ENCODE results near the gene NSMF. TPM values are rescaled to one million over a fixed set of nuclear protein-coding genes. Genes with fewer than 3 reads are reported as not detected.
"Not testable (repeated sequence)": the region's sequence is repeated elsewhere in the genome, so short reads cannot be mapped to it uniquely, and the experiment has no call there.

Gene NSMF
- polyA plus RNA-seq, 1 donor = 33.4 TPM

DNA sequence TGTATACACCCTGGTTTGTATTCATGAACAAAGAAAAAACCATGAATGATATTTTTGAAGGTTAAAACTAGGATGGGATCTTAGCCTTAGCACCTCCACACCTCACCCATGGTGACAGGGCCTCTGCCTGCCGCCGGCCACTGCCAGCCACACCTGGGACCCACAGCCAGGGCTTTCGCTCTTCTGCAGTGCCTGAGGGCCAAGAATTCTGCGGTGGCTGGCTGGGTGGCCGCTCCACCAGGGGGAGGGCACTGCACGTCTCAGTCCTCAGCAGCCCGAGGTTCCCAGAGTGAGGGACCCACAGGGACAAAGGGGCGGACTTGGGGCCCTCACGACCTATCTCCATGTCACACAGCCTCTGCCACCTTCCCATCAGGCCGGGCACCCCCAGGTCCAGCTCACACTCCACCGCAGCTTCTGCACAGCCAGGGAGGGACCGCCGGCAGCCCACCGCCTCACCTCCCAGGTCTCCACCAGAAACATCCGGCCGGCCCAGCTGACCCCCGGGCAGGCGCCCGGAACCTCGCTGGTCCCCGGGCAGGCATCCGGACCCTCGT lies 43.0 kb downstream of the NSMF start:
- WGBS (ENCODE audit: insufficient coverage, low lambda C conversion rate) = no CpG with 5 or more reads among the region's 23 CpGs
- DNase-seq = no peak
- no peaks in the 10 kb centered on the region for H3K27me3 ChIP-seq (ENCODE audit: control insufficient read depth, insufficient read depth, low read length)
- H3K4me1 ChIP-seq (ENCODE audit: control insufficient read depth, insufficient read depth, low read length) = no peaks in the 10 kb centered on the region
- peaks cover 4% of the 10 kb centered on the region for H3K9me3 ChIP-seq (ENCODE audit: control insufficient read depth, low read depth, low read length)
- peaks cover 4% of the 10 kb centered on the region for H3K36me3 ChIP-seq (ENCODE audit: control insufficient read depth, insufficient read depth, low read length)
- no peak overlapping the region for H3K27ac ChIP-seq (ENCODE audit: low read length)
- H3K4me3 ChIP-seq (ENCODE audit: low read length) = no peak overlapping the region

DNA sequence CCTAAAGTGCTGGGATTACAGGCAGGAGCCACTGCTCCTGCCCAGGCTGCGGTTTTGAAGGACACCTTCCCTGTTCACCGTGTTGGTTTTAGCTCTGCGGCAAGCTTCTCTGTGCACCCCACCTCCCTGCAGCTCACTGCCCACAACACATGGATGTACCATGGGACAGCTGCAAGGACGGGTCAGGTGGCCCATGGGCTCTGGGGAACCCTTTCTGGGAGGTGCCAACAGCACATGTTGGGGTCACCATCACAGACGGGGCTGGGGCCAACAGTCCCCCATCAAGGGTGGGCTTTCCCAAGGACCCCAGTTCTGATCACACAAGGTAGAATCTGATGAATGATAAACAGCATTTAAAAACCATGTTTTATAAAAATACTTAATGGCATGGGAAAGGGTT lies 43.7 kb downstream of the NSMF start:
- no peak overlapping the region for H3K4me3 ChIP-seq (ENCODE audit: low read length)
- no peak for DNase-seq
- no peak overlapping the region for H3K27ac ChIP-seq (ENCODE audit: low read length)
- H3K4me1 ChIP-seq (ENCODE audit: control insufficient read depth, insufficient read depth, low read length) = no peaks in the 10 kb centered on the region
- WGBS (ENCODE audit: insufficient coverage, low lambda C conversion rate) = no CpG with 5 or more reads among the region's 5 CpGs
- H3K9me3 ChIP-seq (ENCODE audit: control insufficient read depth, low read depth, low read length) = peaks cover 4% of the 10 kb centered on the region
- no peaks in the 10 kb centered on the region for H3K27me3 ChIP-seq (ENCODE audit: control insufficient read depth, insufficient read depth, low read length)
- peaks cover 4% of the 10 kb centered on the region for H3K36me3 ChIP-seq (ENCODE audit: control insufficient read depth, insufficient read depth, low read length)

DNA sequence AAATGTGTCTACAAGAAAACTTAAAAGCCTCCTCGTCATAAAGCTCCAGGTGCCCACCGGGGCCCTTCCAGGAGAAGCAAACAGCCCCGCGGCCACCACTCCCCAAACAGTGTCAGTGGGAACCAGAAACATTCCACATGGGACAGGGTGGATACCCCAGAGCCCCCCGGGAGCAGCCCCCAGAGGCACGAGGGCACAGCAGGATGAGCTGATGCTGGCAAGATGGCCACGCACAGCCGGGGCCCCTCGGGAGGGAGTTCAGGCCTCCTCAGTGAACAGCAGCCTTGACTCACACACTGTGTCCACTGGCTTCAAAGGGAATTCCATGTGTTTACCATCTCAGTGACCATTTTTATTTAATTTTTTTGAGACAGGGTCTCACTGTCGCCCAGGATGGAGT lies 46.7 kb downstream of the NSMF start:
- peaks cover 4% of the 10 kb centered on the region for H3K36me3 ChIP-seq (ENCODE audit: control insufficient read depth, insufficient read depth, low read length)
- 100% methylated on average over 1 of the region's 10 CpGs for WGBS (ENCODE audit: insufficient coverage, low lambda C conversion rate)
- no peaks in the 10 kb centered on the region for H3K27me3 ChIP-seq (ENCODE audit: control insufficient read depth, insufficient read depth, low read length)
- no peak overlapping the region for H3K27ac ChIP-seq (ENCODE audit: low read length)
- H3K9me3 ChIP-seq (ENCODE audit: control insufficient read depth, low read depth, low read length) = peaks cover 7% of the 10 kb centered on the region
- peaks cover 2% of the 10 kb centered on the region for H3K4me1 ChIP-seq (ENCODE audit: control insufficient read depth, insufficient read depth, low read length)
- no peak for DNase-seq
- H3K4me3 ChIP-seq (ENCODE audit: low read length) = no peak overlapping the region

DNA sequence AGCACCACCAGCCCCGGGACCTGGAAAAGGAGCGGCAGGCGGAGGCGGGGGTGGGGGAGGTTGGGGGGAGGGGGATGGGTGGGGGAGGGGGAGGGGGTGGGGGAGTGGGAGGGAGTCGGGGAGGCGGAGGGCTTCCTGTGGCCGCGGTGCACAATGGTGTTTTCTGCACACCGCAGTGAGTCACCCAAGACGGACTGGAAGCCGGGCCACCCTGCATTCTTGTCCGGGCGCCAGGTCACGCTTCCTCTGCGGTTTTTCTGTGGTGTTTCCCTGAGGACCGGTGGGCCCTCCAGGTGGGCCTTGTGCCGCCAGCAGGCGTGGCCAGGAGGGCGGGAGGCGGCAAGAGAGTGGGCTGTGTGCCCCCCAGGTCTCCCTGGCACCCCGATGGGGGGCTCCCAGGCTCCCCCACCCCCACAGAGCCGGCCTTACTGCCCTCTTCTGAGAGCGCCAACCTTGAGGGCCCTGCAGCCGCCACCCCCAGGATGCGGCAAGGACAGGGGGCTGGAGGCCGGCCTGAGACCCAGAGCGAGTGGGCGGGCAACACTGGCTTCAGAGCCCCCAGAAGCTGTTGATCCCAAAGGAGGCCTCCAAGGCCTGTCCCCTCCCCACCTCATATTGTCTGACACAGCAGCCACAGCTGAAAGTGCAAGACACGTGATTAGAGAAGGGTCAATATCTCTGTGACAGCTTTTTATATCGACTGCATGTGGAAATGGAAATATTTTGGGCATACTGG lies 47.3 kb downstream of the NSMF start:
- 80% methylated on average over 1 of the region's 30 CpGs for WGBS (ENCODE audit: insufficient coverage, low lambda C conversion rate)
- H3K9me3 ChIP-seq (ENCODE audit: control insufficient read depth, low read depth, low read length) = peaks cover 3% of the 10 kb centered on the region
- H3K4me3 ChIP-seq (ENCODE audit: low read length) = no peak overlapping the region
- H3K4me1 ChIP-seq (ENCODE audit: control insufficient read depth, insufficient read depth, low read length) = peaks cover 5% of the 10 kb centered on the region
- peaks cover 4% of the 10 kb centered on the region for H3K36me3 ChIP-seq (ENCODE audit: control insufficient read depth, insufficient read depth, low read length)
- H3K27me3 ChIP-seq (ENCODE audit: control insufficient read depth, insufficient read depth, low read length) = no peaks in the 10 kb centered on the region
- H3K27ac ChIP-seq (ENCODE audit: low read length) = no peak overlapping the region
- no peak for DNase-seq

DNA sequence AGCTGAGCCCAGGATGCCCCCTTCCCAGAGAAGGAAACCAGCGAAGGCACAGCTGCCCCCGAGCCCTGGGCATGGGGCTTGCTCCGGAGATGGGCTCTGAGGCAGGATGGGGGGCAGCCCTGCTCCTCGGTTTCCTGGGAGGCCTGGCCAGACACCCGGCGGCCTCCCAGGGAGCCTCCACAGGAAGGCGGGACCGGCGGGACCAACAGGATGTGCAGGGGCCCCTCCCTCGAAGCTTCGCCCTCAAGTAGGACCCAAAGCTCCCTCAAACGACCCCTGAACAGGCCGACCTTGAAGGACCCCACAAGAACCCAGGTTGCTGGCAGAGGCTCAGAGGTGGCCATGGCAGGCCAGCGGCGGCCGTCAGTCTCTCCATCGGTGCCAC lies 47.9 kb downstream of the NSMF start:
- no peak overlapping the region for H3K4me3 ChIP-seq (ENCODE audit: low read length)
- peaks cover 3% of the 10 kb centered on the region for H3K9me3 ChIP-seq (ENCODE audit: control insufficient read depth, low read depth, low read length)
- H3K27me3 ChIP-seq (ENCODE audit: control insufficient read depth, insufficient read depth, low read length) = no peaks in the 10 kb centered on the region
- peaks cover 4% of the 10 kb centered on the region for H3K36me3 ChIP-seq (ENCODE audit: control insufficient read depth, insufficient read depth, low read length)
- no CpG with 5 or more reads among the region's 17 CpGs for WGBS (ENCODE audit: insufficient coverage, low lambda C conversion rate)
- no peak for DNase-seq
- H3K4me1 ChIP-seq (ENCODE audit: control insufficient read depth, insufficient read depth, low read length) = peaks cover 7% of the 10 kb centered on the region
- H3K27ac ChIP-seq (ENCODE audit: low read length) = no peak overlapping the region

DNA sequence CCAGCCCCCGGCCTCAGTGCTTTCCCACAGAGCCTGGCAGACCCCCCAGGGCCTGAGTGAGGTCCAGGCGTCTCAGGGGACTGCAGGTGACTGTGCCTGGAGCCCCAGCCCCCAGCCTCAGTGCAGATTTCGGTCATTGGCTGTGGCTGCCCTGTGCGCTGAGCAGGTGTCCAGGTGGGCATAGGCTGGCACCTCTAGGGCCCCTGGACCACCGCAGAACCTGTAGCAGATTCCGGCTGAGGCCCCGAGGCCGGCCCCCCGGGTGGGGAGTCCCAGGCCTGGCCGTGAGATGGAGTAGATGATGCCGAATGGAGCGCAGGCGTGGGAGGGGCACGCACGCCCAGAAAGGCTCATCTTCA lies 48.3 kb downstream of the NSMF start:
- Histone ChIP-seq H3K9me3 (ENCODE audit: control insufficient read depth, low read depth, low read length) (peaks cover 3% of the 10 kb centered on the region), H3K27me3 (ENCODE audit: control insufficient read depth, insufficient read depth, low read length) (no peaks in the 10 kb centered on the region), H3K4me3 (ENCODE audit: low read length) (no peak overlapping the region), H3K36me3 (ENCODE audit: control insufficient read depth, insufficient read depth, low read length) (peaks cover 4% of the 10 kb centered on the region), H3K4me1 (ENCODE audit: control insufficient read depth, insufficient read depth, low read length) (peaks cover 10% of the 10 kb centered on the region), H3K27ac (ENCODE audit: low read length) (no peak overlapping the region)
- DNase-seq = no peak
- WGBS (ENCODE audit: insufficient coverage, low lambda C conversion rate) = no CpG with 5 or more reads among the region's 15 CpGs

DNA sequence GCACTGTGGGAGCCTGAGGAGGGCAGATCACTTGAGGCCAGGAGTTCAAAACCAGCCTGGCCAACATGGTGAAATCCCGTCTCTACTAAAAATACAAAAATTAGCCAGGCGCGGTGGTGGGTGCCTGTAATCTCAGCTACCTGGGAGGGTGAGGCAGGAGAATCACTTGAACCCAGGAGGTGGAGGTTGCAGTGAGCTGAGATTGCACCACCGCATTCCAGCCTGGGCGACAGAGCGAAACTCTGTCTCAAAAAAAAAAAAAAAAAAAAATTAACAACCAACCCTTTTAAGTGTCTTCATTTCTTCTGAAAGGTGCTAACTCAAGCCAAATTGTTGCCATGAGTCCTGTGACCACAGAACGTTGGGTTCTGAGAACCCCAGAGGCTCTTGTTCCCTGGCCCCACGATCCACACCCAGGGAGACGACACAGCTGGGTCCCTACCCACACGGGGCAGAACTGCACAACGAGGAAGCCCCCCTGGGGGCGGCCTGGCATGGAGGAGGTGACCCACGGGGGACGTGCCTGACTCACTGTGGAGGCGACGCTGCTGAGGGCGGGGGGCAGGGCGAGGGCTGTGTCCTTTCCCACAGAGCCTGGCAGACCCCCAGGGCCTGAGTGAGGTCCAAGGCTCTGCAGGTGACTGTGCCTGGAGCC lies 48.8 kb downstream of the NSMF start:
- H3K27ac ChIP-seq (ENCODE audit: low read length); H3K36me3 ChIP-seq (ENCODE audit: control insufficient read depth, insufficient read depth, low read length); H3K9me3 ChIP-seq (ENCODE audit: control insufficient read depth, low read depth, low read length); H3K4me3 ChIP-seq (ENCODE audit: low read length); DNase-seq; H3K27me3 ChIP-seq (ENCODE audit: control insufficient read depth, insufficient read depth, low read length): not testable (repeated sequence)
- H3K4me1 ChIP-seq (ENCODE audit: control insufficient read depth, insufficient read depth, low read length) = peaks cover 15% of the 10 kb centered on the region
- no CpG with 5 or more reads among the region's 18 CpGs for WGBS (ENCODE audit: insufficient coverage, low lambda C conversion rate)

DNA sequence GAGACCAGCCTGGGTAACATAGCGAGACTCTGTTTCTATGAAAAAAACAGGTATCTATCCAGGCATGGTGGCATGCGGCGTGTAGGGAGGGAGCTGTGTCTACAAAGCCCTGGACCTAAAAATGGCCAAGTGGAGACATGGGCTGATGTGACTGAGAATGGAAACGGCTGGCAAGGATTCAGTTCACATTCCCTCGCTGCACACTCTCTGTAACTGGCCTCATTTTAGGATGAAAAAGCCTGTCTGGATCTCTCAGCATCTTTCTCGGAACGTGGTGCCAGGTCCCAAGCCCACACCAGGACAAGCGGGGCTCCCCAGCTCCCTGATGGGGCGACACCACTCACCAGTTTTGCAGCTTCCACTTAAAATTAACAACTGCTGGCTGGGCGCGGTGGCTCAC lies 49.6 kb downstream of the NSMF start:
- Histone ChIP-seq H3K27me3 (ENCODE audit: control insufficient read depth, insufficient read depth, low read length) (no peaks in the 10 kb centered on the region), H3K9me3 (ENCODE audit: control insufficient read depth, low read depth, low read length) (peaks cover 3% of the 10 kb centered on the region), H3K27ac (ENCODE audit: low read length) (no peak overlapping the region), H3K36me3 (ENCODE audit: control insufficient read depth, insufficient read depth, low read length) (peaks cover 2% of the 10 kb centered on the region), H3K4me3 (ENCODE audit: low read length) (no peak overlapping the region), H3K4me1 (ENCODE audit: control insufficient read depth, insufficient read depth, low read length) (peaks cover 22% of the 10 kb centered on the region)
- no CpG with 5 or more reads among the region's 11 CpGs for WGBS (ENCODE audit: insufficient coverage, low lambda C conversion rate)
- no peak for DNase-seq

DNA sequence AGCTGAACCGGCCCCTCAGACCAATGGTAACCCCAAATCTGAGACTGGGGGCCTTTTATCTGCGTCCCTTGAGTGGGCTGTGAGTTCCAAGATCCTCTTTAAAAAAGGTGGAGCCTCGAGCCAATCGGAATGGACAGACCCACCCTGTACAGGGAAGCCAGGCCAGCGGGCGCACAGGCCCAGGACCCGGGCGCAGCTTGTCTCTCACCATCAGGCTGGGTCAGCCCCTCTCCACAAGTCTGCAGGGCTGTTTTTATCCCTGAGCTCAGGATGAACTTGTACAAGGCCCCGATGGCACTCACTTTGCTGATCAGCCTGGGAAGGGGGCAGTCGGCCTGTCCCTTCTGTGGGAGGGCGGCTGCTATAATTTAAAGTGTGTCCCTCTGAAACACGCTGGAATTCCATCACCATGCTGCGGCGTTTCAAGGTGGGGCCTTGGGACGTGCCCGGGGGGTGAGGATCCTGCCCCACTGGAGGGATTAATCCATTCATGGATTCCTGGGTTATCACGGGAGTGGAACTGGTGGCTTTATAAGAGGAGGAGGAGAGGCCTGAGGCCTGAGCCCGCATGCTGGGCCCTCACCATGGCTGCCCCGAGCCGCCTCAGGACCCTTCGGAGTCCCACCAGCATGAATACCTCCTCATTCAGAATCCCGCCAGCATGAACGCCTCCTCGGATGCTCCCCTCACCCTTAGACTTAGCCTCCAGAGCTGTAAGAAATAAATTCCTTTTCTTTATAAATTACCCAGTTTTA lies 50.3 kb downstream of the NSMF start:
- H3K4me1 ChIP-seq (ENCODE audit: control insufficient read depth, insufficient read depth, low read length) = peaks cover 22% of the 10 kb centered on the region

DNA sequence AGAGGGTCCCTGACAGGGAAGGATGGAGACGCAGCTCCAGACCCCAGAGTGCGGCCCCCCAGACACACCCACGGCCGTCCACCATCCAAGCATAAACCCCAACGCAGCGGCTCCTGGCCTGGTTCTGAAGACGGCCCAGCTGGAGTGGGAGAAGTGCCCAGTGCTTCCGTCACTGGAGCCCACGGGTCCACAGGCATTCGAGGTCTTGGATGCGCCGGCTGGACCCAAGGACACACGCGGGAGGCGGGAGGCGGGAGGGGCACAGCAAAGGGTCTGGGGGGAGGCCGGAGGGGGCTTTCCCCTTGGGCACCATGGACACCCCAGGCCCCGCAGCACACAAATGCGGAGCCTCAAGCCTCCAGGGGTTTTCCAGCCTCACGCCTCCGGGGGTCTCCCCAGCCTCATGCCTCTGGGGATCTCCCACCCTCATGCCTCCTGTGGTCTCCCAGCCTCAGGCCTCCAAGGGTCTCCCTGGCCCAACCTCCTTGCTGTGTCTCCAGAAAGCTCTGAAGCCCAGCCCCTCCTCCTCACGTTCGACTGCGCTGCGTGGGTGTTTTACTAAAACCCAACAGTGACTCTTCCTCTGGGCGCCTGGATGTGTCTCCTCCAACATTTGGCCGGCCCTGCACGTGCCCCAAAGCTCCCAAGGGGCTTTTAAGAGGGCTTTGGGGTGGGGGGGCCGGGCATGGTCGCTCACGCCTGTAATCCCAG lies 51.4 kb downstream of the NSMF start:
- H3K9me3 ChIP-seq (ENCODE audit: control insufficient read depth, low read depth, low read length) = peaks cover 3% of the 10 kb centered on the region
- H3K36me3 ChIP-seq (ENCODE audit: control insufficient read depth, insufficient read depth, low read length) = no peaks in the 10 kb centered on the region
- no peak for DNase-seq
- no CpG with 5 or more reads among the region's 31 CpGs for WGBS (ENCODE audit: insufficient coverage, low lambda C conversion rate)
- H3K27me3 ChIP-seq (ENCODE audit: control insufficient read depth, insufficient read depth, low read length) = no peaks in the 10 kb centered on the region
- H3K27ac ChIP-seq (ENCODE audit: low read length) = peak overlapping the region; percentile 74
- peaks cover 28% of the 10 kb centered on the region for H3K4me1 ChIP-seq (ENCODE audit: control insufficient read depth, insufficient read depth, low read length)
- H3K4me3 ChIP-seq (ENCODE audit: low read length) = no peak overlapping the region

More for the DNA sequence above, 50.3 kb downstream of the NSMF start:
- H3K27me3 ChIP-seq (ENCODE audit: control insufficient read depth, insufficient read depth, low read length) = no peaks in the 10 kb centered on the region
- H3K9me3 ChIP-seq (ENCODE audit: control insufficient read depth, low read depth, low read length) = peaks cover 3% of the 10 kb centered on the region
- H3K36me3 ChIP-seq (ENCODE audit: control insufficient read depth, insufficient read depth, low read length) = no peaks in the 10 kb centered on the region
- H3K4me3 ChIP-seq (ENCODE audit: low read length) = no peak overlapping the region
- no peak overlapping the region for H3K27ac ChIP-seq (ENCODE audit: low read length)
- WGBS (ENCODE audit: insufficient coverage, low lambda C conversion rate) = 90% methylated on average over 2 of the region's 24 CpGs
- DNase-seq = no peak

Data from large intestine (tissue), 3 donors.